DMS79 treated with DMSO at 0.1 percent for 48 hours (cell line): ENCODE data around the gene RPTOR.
"Not testable (repeated sequence)": the region's sequence is repeated elsewhere in the genome, so short reads cannot be mapped to it uniquely, and the experiment has no call there.

Source experiments
- DNase-seq: peaks from one replicate; lab custom pipeline; 2025; lab: John Stamatoyannopoulos, UW

Gene RPTOR

GRCh38 chr17:80782536-80783427 is 238.1 kb downstream of the RPTOR start:
- DNase-seq = no peak

- DNase-seq = no peak
These were observed 238.8 kb downstream of the RPTOR start for GRCh38 chr17:80783486-80783885.

- no peak for DNase-seq
These were observed 239.3 kb downstream of the RPTOR start for GRCh38 chr17:80783971-80784370.

GRCh38 chr17:80785477-80786178 is 241.0 kb downstream of the RPTOR start:
- peak; percentile 76 for DNase-seq

GRCh38 chr17:80786470-80786869 is 241.8 kb downstream of the RPTOR start:
- peak; percentile 40 for DNase-seq

- peak; percentile 26 for DNase-seq
These were observed 242.2 kb downstream of the RPTOR start for GRCh38 chr17:80786887-80787286.

- no peak for DNase-seq
These were observed 243.2 kb downstream of the RPTOR start for GRCh38 chr17:80787881-80788280.

- DNase-seq = no peak
These were observed 244.8 kb downstream of the RPTOR start for GRCh38 chr17:80789356-80789902.

- peak; percentile 0 for DNase-seq
These were observed 245.6 kb downstream of the RPTOR start for GRCh38 chr17:80790021-80790765.

- DNase-seq = no peak
These were observed 246.5 kb downstream of the RPTOR start for GRCh38 chr17:80790981-80791742.

GRCh38 chr17:80791758-80792284 is 247.2 kb downstream of the RPTOR start:
- DNase-seq = no peak

- DNase-seq = no peak
These were observed 247.7 kb downstream of the RPTOR start for GRCh38 chr17:80792373-80792781.

GRCh38 chr17:80793421-80793820 is 248.8 kb downstream of the RPTOR start:
- no peak for DNase-seq

- no peak for DNase-seq
These were observed 249.2 kb downstream of the RPTOR start for GRCh38 chr17:80793851-80794267.

- no peak for DNase-seq
These were observed 249.8 kb downstream of the RPTOR start for GRCh38 chr17:80794281-80795089.

- DNase-seq = no peak
These were observed 250.5 kb downstream of the RPTOR start for GRCh38 chr17:80795090-80795580.

GRCh38 chr17:80795754-80796153 is 251.1 kb downstream of the RPTOR start:
- peak; percentile 5 for DNase-seq

- DNase-seq = no peak
These were observed 251.8 kb downstream of the RPTOR start for GRCh38 chr17:80796430-80796861.

GRCh38 chr17:80797222-80797621 is 252.6 kb downstream of the RPTOR start:
- not testable (repeated sequence) for DNase-seq
